Sigmoid colon (tissue), 4 donors: Measurements from ENCODE around the gene BLMH.

Experiments
- EP300 ChIP-seq, 4 donors: sonication (generic); formaldehyde crosslinking; IDR thresholded peaks; one replicate each; pipeline ENCODE4 v1.6.1; 2017; ENCODE audit warnings: antibody characterized with exemption in 4 of 4
- POLR2A ChIP-seq, 2 donors: fragments of 450-650 bp; IDR thresholded peaks; one replicate each; pipeline ENCODE4 v1.6.1; 2016; ENCODE audit warnings: antibody characterized with exemption in 2 of 2, mild to moderate bottlenecking in 2 of 2, moderate library complexity in 2 of 2
- POLR2AphosphoS5 ChIP-seq, 4 donors: sonication (generic); formaldehyde crosslinking; IDR thresholded peaks; one replicate each; pipeline ENCODE4 v1.6.1; 2017; ENCODE audit warnings: antibody characterized with exemption in 4 of 4
- TF ChIP-seq, protein P1 (sequence below), 4 experiments: fragments of 450-650 bp in 3 of 4; fragments of 200-600 bp in 1 of 4; IDR thresholded peaks; one replicate each; pipeline ENCODE4 v1.5.1; 2016 to 2019; ENCODE audit warnings: antibody characterized with exemption in 4 of 4, mild to moderate bottlenecking in 3 of 4, moderate library complexity in 2 of 4

DNA sequence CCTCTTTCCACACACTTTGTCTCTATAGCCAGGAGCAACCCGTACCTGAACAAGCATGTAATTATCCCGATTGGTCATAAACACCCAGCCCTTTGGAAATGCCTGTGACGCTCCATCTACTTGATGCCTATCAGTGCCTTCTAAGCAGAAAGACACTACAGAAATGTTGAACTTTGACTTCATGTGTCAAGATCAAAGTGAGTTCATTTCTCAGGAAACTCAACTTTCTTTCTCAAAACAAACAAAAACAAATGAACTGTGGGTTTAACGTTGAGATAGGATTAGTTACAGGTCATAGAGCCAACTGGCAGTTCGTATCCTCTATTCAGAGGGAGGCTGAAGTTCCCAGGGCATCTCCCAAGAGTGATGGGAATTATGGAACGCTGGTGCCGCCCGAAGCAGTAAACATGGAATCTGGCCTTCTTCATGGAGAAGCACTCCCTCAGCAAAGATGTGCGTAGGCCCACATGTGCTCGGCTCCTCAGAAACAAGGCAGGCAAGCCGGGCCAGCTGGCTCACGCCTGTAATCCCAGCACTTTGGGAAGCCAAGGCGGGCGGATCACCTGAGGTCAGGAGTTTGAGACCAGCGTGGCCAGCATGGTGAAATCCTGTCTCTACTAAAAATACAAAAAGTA is 65.7 kb downstream of the BLMH start:
- TF ChIP-seq EP300 (IDR thresholded peaks at IDR 0.05) (no peak), POLR2AphosphoS5 (IDR thresholded peaks at IDR 0.05) (no peak), POLR2A (IDR thresholded peaks at IDR 0.05) (no peak)
- TF ChIP-seq, protein P1, sequence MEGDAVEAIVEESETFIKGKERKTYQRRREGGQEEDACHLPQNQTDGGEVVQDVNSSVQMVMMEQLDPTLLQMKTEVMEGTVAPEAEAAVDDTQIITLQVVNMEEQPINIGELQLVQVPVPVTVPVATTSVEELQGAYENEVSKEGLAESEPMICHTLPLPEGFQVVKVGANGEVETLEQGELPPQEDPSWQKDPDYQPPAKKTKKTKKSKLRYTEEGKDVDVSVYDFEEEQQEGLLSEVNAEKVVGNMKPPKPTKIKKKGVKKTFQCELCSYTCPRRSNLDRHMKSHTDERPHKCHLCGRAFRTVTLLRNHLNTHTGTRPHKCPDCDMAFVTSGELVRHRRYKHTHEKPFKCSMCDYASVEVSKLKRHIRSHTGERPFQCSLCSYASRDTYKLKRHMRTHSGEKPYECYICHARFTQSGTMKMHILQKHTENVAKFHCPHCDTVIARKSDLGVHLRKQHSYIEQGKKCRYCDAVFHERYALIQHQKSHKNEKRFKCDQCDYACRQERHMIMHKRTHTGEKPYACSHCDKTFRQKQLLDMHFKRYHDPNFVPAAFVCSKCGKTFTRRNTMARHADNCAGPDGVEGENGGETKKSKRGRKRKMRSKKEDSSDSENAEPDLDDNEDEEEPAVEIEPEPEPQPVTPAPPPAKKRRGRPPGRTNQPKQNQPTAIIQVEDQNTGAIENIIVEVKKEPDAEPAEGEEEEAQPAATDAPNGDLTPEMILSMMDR (IDR thresholded peaks at IDR 0.05) = no peak
